HG03135 (cell line): ENCODE results near the gene CARMIL1.
A peak's percentile ranks its signal among the peaks of the same experiment; 100 is the strongest.
"Not testable (repeated sequence)": the region's sequence is repeated elsewhere in the genome, so short reads cannot be mapped to it uniquely, and the experiment has no call there.

Experiments used
- ATAC-seq: cut with Tn5 transposase; IDR thresholded peaks from one replicate; pipeline ENCODE4 v1.9.1; 2021; ENCODE audit warnings: mild to moderate bottlenecking, moderate library complexity; ENCODE audit not compliant: unreplicated experiment

The CARMIL1 gene

GRCh38 chr6:25366903-25367545, 87.8 kb downstream of the CARMIL1 start:
- ATAC-seq = no peak

GRCh38 chr6:25369036-25369432, 89.9 kb downstream of the CARMIL1 start:
- no peak for ATAC-seq

GRCh38 chr6:25369433-25370177, 90.4 kb downstream of the CARMIL1 start:
- no peak for ATAC-seq

GRCh38 chr6:25370178-25371036, 91.2 kb downstream of the CARMIL1 start:
- no peak for ATAC-seq

GRCh38 chr6:25371037-25371347, 91.8 kb downstream of the CARMIL1 start:
- ATAC-seq = no peak

GRCh38 chr6:25375125-25375524, 96.0 kb downstream of the CARMIL1 start:
- no peak for ATAC-seq

- ATAC-seq = no peak
Measured at GRCh38 chr6:25377664-25378063, 98.5 kb downstream of the CARMIL1 start.

GRCh38 chr6:25381077-25381476, 101.9 kb downstream of the CARMIL1 start:
- ATAC-seq = no peak

GRCh38 chr6:25382476-25382875, 103.3 kb downstream of the CARMIL1 start:
- not testable (repeated sequence) for ATAC-seq

- ATAC-seq = no peak
Measured at GRCh38 chr6:25384234-25384633, 105.1 kb downstream of the CARMIL1 start.

- ATAC-seq = no peak
Measured at GRCh38 chr6:25384967-25385366, 105.8 kb downstream of the CARMIL1 start.

- peak; percentile 76 for ATAC-seq
Measured at GRCh38 chr6:25387483-25387882, 108.3 kb downstream of the CARMIL1 start.

GRCh38 chr6:25387911-25388310, 108.7 kb downstream of the CARMIL1 start:
- ATAC-seq = no peak

- ATAC-seq = no peak
Measured at GRCh38 chr6:25388776-25389175, 109.6 kb downstream of the CARMIL1 start.

- no peak for ATAC-seq
Measured at GRCh38 chr6:25389471-25389870, 110.3 kb downstream of the CARMIL1 start.

- ATAC-seq = no peak
Measured at GRCh38 chr6:25392372-25392771, 113.2 kb downstream of the CARMIL1 start.

- ATAC-seq = no peak
Measured at GRCh38 chr6:25395731-25396130, 116.6 kb downstream of the CARMIL1 start.

- ATAC-seq = no peak
Measured at GRCh38 chr6:25397406-25397805, 118.2 kb downstream of the CARMIL1 start.

- ATAC-seq = no peak
Measured at GRCh38 chr6:25399885-25400284, 120.7 kb downstream of the CARMIL1 start.

GRCh38 chr6:25401711-25402110, 122.5 kb downstream of the CARMIL1 start:
- no peak for ATAC-seq

GRCh38 chr6:25402125-25402524, 123.0 kb downstream of the CARMIL1 start:
- no peak for ATAC-seq

GRCh38 chr6:25403150-25403549, 124.0 kb downstream of the CARMIL1 start:
- no peak for ATAC-seq
